Stomach (tissue), 4 donors: ENCODE measurements around the gene BRD9.

Experiments used
- EP300 ChIP-seq: sonication (generic); formaldehyde crosslinking; IDR thresholded peaks from one replicate; pipeline ENCODE4 v1.6.1; 2017; ENCODE audit warnings: antibody characterized with exemption
- POLR2A ChIP-seq, 4 donors: fragments of 450-650 bp; IDR thresholded peaks; one replicate each; pipeline ENCODE4 v1.6.1; 2016; ENCODE audit warnings: antibody characterized with exemption in 4 of 4, control low read depth in 2 of 4, mild to moderate bottlenecking in 1 of 4, moderate library complexity in 1 of 4
- POLR2AphosphoS5 ChIP-seq, 3 donors: sonication (generic); formaldehyde crosslinking; IDR thresholded peaks; one replicate each; pipeline ENCODE4 v1.6.1; 2016; ENCODE audit warnings: antibody characterized with exemption in 3 of 3
- TF ChIP-seq, protein P1 (sequence below), 7 experiments: fragments of 450-650 bp in 4 of 7; fragments of 200-600 bp in 3 of 7; sonication (generic) in 3 of 7; IDR thresholded peaks; one replicate each; pipeline ENCODE4 v1.5.1; 2016 to 2019; ENCODE audit warnings: antibody characterized with exemption in 7 of 7, control low read depth in 2 of 7, mild to moderate bottlenecking in 1 of 7

DNA sequence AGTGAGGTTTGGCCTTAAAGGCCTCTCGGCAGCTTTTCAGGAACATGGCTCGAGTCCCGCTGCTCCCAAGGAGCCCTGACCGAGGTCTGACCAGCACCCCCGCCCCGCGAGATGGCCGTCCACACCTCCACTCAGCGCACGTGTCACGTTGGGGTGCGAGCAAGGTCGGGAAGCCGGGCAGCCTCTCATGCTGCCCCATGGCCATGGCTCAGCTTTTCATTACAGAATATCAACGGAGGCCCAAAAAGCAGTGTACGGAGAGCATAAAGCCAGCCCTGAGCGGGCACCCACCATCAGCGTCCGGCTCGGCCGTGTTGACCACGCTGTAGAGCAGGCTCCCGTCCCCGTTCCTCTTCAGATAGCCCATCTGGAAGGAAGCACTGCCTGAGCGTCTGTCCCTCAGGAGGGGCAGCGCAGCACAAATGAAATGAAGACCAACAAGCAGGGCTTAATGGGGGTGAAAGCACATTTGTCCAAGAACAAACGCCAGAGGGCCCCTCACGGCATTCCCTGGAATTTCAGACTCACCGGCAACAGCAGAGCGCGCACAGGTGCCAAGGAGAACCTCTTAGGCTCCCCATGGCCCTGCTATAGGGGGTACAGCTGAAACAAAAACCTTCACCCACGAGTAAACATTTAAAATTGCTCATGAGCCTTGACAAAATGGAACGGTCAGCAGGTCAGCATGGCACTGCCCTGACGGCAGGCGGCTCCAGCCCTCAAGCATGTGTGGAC is 11.6 kb downstream of the BRD9 start:
- TF ChIP-seq POLR2A (IDR thresholded peaks at IDR 0.05) (no peak), POLR2AphosphoS5 (IDR thresholded peaks at IDR 0.05) (no peak), EP300 (no peak)
- TF ChIP-seq, protein P1, sequence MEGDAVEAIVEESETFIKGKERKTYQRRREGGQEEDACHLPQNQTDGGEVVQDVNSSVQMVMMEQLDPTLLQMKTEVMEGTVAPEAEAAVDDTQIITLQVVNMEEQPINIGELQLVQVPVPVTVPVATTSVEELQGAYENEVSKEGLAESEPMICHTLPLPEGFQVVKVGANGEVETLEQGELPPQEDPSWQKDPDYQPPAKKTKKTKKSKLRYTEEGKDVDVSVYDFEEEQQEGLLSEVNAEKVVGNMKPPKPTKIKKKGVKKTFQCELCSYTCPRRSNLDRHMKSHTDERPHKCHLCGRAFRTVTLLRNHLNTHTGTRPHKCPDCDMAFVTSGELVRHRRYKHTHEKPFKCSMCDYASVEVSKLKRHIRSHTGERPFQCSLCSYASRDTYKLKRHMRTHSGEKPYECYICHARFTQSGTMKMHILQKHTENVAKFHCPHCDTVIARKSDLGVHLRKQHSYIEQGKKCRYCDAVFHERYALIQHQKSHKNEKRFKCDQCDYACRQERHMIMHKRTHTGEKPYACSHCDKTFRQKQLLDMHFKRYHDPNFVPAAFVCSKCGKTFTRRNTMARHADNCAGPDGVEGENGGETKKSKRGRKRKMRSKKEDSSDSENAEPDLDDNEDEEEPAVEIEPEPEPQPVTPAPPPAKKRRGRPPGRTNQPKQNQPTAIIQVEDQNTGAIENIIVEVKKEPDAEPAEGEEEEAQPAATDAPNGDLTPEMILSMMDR (IDR thresholded peaks at IDR 0.05) = no peak
